K562 (cell line): ENCODE results near the gene ATP6V0D1.

ENCODE experiments used
- CBFA2T3 ChIP-seq: fragments of 450-650 bp; IDR thresholded peaks from 2 replicates; pipeline ENCODE4 v1.6.1; 2017
- CHD2 ChIP-seq: IDR thresholded peaks from 2 replicates; pipeline ENCODE4 v1.6.1; 2011; ENCODE audit warnings: low read depth, low read length
- FOXA1 ChIP-seq: fragments of 450-650 bp; IDR thresholded peaks from 2 replicates; pipeline ENCODE4 v1.6.1; 2016; ENCODE audit warnings: mild to moderate bottlenecking, borderline replicate concordance
- KDM1A ChIP-seq, 2 experiments: fragments of 450-650 bp; IDR thresholded peaks; 2 replicates each; pipeline ENCODE4 v1.6.1; 2016; ENCODE audit warnings: mild to moderate bottlenecking in 2 of 2
- MECOM ChIP-seq: fragments of 250-450 bp; sonication (Bioruptor Pico); IDR thresholded peaks from 2 replicates; pipeline ENCODE4 v1.8.0; 2022; ENCODE audit warnings: inconsistent platforms
- NEUROD1 ChIP-seq: fragments of 150-350 bp; IDR thresholded peaks from 2 replicates; pipeline ENCODE4 v1.6.1; 2014; ENCODE audit warnings: borderline replicate concordance, low read length, low read depth; ENCODE audit not compliant: partially characterized antibody
- NFXL1 ChIP-seq: fragments of 450-650 bp; formaldehyde crosslinking; IDR thresholded peaks from 2 replicates; pipeline ENCODE4 v1.4.0; 2021; ENCODE audit warnings: mild to moderate bottlenecking
- NONO ChIP-seq, 2 experiments: fragments of 200-400 bp in 1 of 2; fragments of 450-650 bp in 1 of 2; formaldehyde crosslinking in 1 of 2; IDR thresholded peaks; 2 replicates each; pipeline ENCODE4 v1.6.1; 2017; ENCODE audit warnings: low read depth in 2 of 2, mild to moderate bottlenecking in 2 of 2, moderate library complexity in 2 of 2, low read length in 1 of 2
- NR2C1 ChIP-seq, 2 experiments: fragments of 450-650 bp; IDR thresholded peaks; 2 replicates each; pipeline ENCODE4 v1.6.1; 2017; ENCODE audit warnings: mild to moderate bottlenecking in 2 of 2, antibody characterized with exemption in 1 of 2, inconsistent platforms in 1 of 2, missing compliant biosample characterization in 1 of 2, missing genetic modification characterization in 1 of 2
- NR3C1 ChIP-seq: sonication (generic); formaldehyde crosslinking; IDR thresholded peaks from 2 replicates; pipeline ENCODE4 v1.8.1; 2022; ENCODE audit warnings: missing genetic modification reagents
- POLR2AphosphoS5 ChIP-seq: IDR thresholded peaks from 2 replicates; pipeline ENCODE4 v1.6.1; 2011; ENCODE audit warnings: mild to moderate bottlenecking, low read depth, low read length, moderate library complexity; ENCODE audit not compliant: control insufficient read depth, insufficient read depth
- PRPF4 ChIP-seq: fragments of 200-400 bp; formaldehyde crosslinking; IDR thresholded peaks from one replicate; pipeline ENCODE4 v1.6.1; 2017; ENCODE audit warnings: low read length, low read depth, mild to moderate bottlenecking; ENCODE audit not compliant: insufficient read depth, poor library complexity, severe bottlenecking
- SP1 ChIP-seq: sonication (generic); formaldehyde crosslinking; IDR thresholded peaks from 2 replicates; pipeline ENCODE4 v1.8.1; 2022; ENCODE audit warnings: mild to moderate bottlenecking, missing genetic modification reagents
- TF ChIP-seq, protein P1 (sequence below), 3 experiments: IDR thresholded peaks in 2 of 3; conservative IDR thresholded peaks in 1 of 3; 2 replicates each; pipeline ENCODE4 v1.5.1; 2011 to 2012; ENCODE audit warnings: low read length in 3 of 3, mild to moderate bottlenecking in 3 of 3, control low read depth in 2 of 3, improper control_type of control experiment in 1 of 3, inconsistent platforms in 1 of 3, low read depth in 1 of 3, mixed read lengths in 1 of 3, moderate library complexity in 1 of 3; ENCODE audit not compliant: insufficient read depth in 2 of 3

GRCh38 chr16:67435758-67436164 is 45.2 kb downstream of the ATP6V0D1 start:
- TF ChIP-seq SP1 (CRISPR knock-in tag) (no peak), KDM1A (IDR thresholded peaks at IDR 0.05) (no peak), NFXL1 (CRISPR knock-in tag) (no peak), FOXA1 (no peak), NONO (IDR thresholded peaks at IDR 0.05; ENCODE audit: low read depth in 2 of 2, low read length in 1 of 2) (no peak), CHD2 (no peak), CBFA2T3 (no peak), MECOM (CRISPR knock-in tag) (no peak), PRPF4 (no peak), NEUROD1 (no peak), NR3C1 (CRISPR knock-in tag) (no peak), NR2C1 (IDR thresholded peaks at IDR 0.05) (no peak), NR2C1 (tag; IDR thresholded peaks at IDR 0.05) (no peak), POLR2AphosphoS5 (no peak)
- TF ChIP-seq, protein P1, sequence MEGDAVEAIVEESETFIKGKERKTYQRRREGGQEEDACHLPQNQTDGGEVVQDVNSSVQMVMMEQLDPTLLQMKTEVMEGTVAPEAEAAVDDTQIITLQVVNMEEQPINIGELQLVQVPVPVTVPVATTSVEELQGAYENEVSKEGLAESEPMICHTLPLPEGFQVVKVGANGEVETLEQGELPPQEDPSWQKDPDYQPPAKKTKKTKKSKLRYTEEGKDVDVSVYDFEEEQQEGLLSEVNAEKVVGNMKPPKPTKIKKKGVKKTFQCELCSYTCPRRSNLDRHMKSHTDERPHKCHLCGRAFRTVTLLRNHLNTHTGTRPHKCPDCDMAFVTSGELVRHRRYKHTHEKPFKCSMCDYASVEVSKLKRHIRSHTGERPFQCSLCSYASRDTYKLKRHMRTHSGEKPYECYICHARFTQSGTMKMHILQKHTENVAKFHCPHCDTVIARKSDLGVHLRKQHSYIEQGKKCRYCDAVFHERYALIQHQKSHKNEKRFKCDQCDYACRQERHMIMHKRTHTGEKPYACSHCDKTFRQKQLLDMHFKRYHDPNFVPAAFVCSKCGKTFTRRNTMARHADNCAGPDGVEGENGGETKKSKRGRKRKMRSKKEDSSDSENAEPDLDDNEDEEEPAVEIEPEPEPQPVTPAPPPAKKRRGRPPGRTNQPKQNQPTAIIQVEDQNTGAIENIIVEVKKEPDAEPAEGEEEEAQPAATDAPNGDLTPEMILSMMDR (IDR thresholded peaks at IDR 0.05 in 2 of 3, conservative IDR thresholded peaks at IDR 0.05 in 1 of 3; ENCODE audit: insufficient read depth in 2 of 3, low read depth in 1 of 3, low read length in 3 of 3) = no peak
